K562 (cell line): ENCODE results near the gene COL7A1. TPM values are rescaled to one million over a fixed set of nuclear protein-coding genes. Genes with fewer than 3 reads are reported as not detected.

Experiments used
- BCL6 ChIP-seq: fragments of 250-450 bp; sonication (Bioruptor Pico); IDR thresholded peaks from 2 replicates; pipeline ENCODE4 v1.4.0; 2020
- CHD2 ChIP-seq: IDR thresholded peaks from 2 replicates; pipeline ENCODE4 v1.6.1; 2011; ENCODE audit warnings: low read depth, low read length
- CHD4 ChIP-seq: fragments of 200-600 bp; sonication (generic); IDR thresholded peaks from 3 replicates; pipeline ENCODE4 v1.6.1; 2012; ENCODE audit warnings: low read depth, mild to moderate bottlenecking, mixed read lengths, low read length, inconsistent platforms; ENCODE audit not compliant: insufficient read depth, insufficient replicate concordance, poor library complexity, severe bottlenecking
- CLOCK ChIP-seq: fragments of 250-450 bp; sonication (Bioruptor Pico); IDR thresholded peaks from 2 replicates; pipeline ENCODE4 v1.4.0; 2020; ENCODE audit warnings: mild to moderate bottlenecking, moderate library complexity, borderline replicate concordance
- ERF ChIP-seq: fragments of 450-650 bp; formaldehyde crosslinking; IDR thresholded peaks from 2 replicates; pipeline ENCODE4 v1.4.0; 2020; ENCODE audit warnings: mild to moderate bottlenecking, mixed read lengths
- GTF2B ChIP-seq: IDR thresholded peaks from 2 replicates; pipeline ENCODE4 v1.6.1; 2011; ENCODE audit not compliant: insufficient read length; ENCODE audit errors: extremely low read depth
- IFI16 ChIP-seq: fragments of 250-450 bp; sonication (Bioruptor Pico); IDR thresholded peaks from 2 replicates; pipeline ENCODE4 v2.1.2; 2022; ENCODE audit warnings: mild to moderate bottlenecking, inconsistent platforms
- KDM2B ChIP-seq: fragments of 250-450 bp; sonication (Bioruptor Pico); IDR thresholded peaks from 2 replicates; pipeline ENCODE4 v1.8.0; 2021; ENCODE audit warnings: mild to moderate bottlenecking, moderate library complexity
- KDM4B ChIP-seq, 2 experiments: fragments of 450-650 bp in 1 of 2; sonication (generic) in 1 of 2; IDR thresholded peaks; 2 replicates each; pipeline ENCODE4 v1.6.1; 2016 to 2017; ENCODE audit warnings: borderline replicate concordance in 2 of 2, antibody characterized with exemption in 1 of 2, low read depth in 1 of 2, mild to moderate bottlenecking in 1 of 2
- KLF10 ChIP-seq: fragments of 250-450 bp; sonication (Bioruptor Pico); IDR thresholded peaks from 2 replicates; pipeline ENCODE4 v1.6.1; 2021; ENCODE audit warnings: matching md5 sums
- NCOR1 ChIP-seq: fragments of 450-650 bp; IDR thresholded peaks from 2 replicates; pipeline ENCODE4 v1.6.1; 2016; ENCODE audit warnings: mild to moderate bottlenecking, moderate library complexity
- SMC3 ChIP-seq: conservative IDR thresholded peaks from 2 replicates; pipeline ENCODE4 v1.6.1; 2011; ENCODE audit warnings: low read depth, low read length, improper control_type of control experiment; ENCODE audit not compliant: insufficient read depth
- TCF7L2 ChIP-seq: fragments of 150-350 bp; IDR thresholded peaks from 2 replicates; pipeline ENCODE4 v1.6.1; 2016; ENCODE audit warnings: low read depth, mild to moderate bottlenecking, low read length, moderate library complexity
- TFAM ChIP-seq: fragments of 250-450 bp; sonication (Bioruptor Pico); conservative IDR thresholded peaks from 2 replicates; pipeline ENCODE4 v1.5.0; 2021; ENCODE audit warnings: mild to moderate bottlenecking, moderate library complexity
- ZNF224 ChIP-seq: sonication (generic); formaldehyde crosslinking; IDR thresholded peaks from 2 replicates; pipeline ENCODE4 v1.8.0; 2022; ENCODE audit warnings: mild to moderate bottlenecking, missing genetic modification reagents
- ZNF644 ChIP-seq: fragments of 200-800 bp; sonication (Bioruptor generic); IDR thresholded peaks from 2 replicates; pipeline ENCODE4 v1.6.1; 2016; ENCODE audit warnings: low read depth, missing genetic modification characterization, missing compliant biosample characterization
- ZNF740 ChIP-seq, 3 experiments: fragments of 200-800 bp in 1 of 3; sonication (Bioruptor generic) in 1 of 3; sonication (generic) in 1 of 3; formaldehyde crosslinking in 1 of 3; IDR thresholded peaks; 2 replicates each; pipeline versions ENCODE4 v1.6.1 to v1.8.0; 2016 to 2022; ENCODE audit warnings: mild to moderate bottlenecking in 2 of 3, missing compliant biosample characterization in 2 of 3, missing genetic modification characterization in 2 of 3, missing genetic modification reagents in 1 of 3
- ZZZ3 ChIP-seq: fragments of 450-650 bp; IDR thresholded peaks from 2 replicates; pipeline ENCODE4 v1.6.1; 2016; ENCODE audit warnings: antibody characterized with exemption, mild to moderate bottlenecking, moderate library complexity
- polyA plus RNA-seq, 8 experiments: library from polyadenylated mRNA; depleted of rRNA in 4 of 8; stranded (reverse) in 5 of 8; unstranded in 3 of 8; fragments of >200 nt; fragmentation: Nextera tagmentation in 2 of 8; fragmentation: Illumina TruSeq in 1 of 8; extraction: Ambion mirVana in 2 of 8; extraction: Trizol in 1 of 8; gene quantifications; 2 replicates each; pipeline versions ENCODE4 v1.2.1 to v1.2.3, GENCODE V29; 2011 to 2014; ENCODE audit warnings: inconsistent platforms in 1 of 8, missing spikeins in 1 of 8
- total RNA-seq, 7 experiments: library from RNA; depleted of rRNA in 6 of 7; stranded (reverse); fragments of >200 nt in 6 of 7; fragmentation: Illumina TruSeq in 2 of 7; extraction: Trizol in 2 of 7; gene quantifications; 2 replicates each; pipeline versions ENCODE4 v1.2.1 to v1.2.3, GENCODE V29; 2011 to 2021; ENCODE audit warnings: low replicate concordance in 1 of 7
- TF ChIP-seq, protein P1 (sequence below): fragments of 250-450 bp; sonication (Bioruptor Pico); IDR thresholded peaks from 2 replicates; pipeline ENCODE4 v1.9.0; 2021; ENCODE audit warnings: mild to moderate bottlenecking
- TF ChIP-seq, protein P2 (sequence below): sonication (generic); formaldehyde crosslinking; IDR thresholded peaks from 2 replicates; pipeline ENCODE4 v1.8.0; 2022; ENCODE audit warnings: missing genetic modification reagents, mild to moderate bottlenecking, moderate library complexity, borderline replicate concordance

Gene COL7A1
- total and polyA plus RNA-seq, 9 of the 15 experiments (the other 6 are each of a cell fraction or from before 2014, with no cell fraction given), result 0.09 to 0.66 (median 0.35) TPM; not detected in 3

DNA sequence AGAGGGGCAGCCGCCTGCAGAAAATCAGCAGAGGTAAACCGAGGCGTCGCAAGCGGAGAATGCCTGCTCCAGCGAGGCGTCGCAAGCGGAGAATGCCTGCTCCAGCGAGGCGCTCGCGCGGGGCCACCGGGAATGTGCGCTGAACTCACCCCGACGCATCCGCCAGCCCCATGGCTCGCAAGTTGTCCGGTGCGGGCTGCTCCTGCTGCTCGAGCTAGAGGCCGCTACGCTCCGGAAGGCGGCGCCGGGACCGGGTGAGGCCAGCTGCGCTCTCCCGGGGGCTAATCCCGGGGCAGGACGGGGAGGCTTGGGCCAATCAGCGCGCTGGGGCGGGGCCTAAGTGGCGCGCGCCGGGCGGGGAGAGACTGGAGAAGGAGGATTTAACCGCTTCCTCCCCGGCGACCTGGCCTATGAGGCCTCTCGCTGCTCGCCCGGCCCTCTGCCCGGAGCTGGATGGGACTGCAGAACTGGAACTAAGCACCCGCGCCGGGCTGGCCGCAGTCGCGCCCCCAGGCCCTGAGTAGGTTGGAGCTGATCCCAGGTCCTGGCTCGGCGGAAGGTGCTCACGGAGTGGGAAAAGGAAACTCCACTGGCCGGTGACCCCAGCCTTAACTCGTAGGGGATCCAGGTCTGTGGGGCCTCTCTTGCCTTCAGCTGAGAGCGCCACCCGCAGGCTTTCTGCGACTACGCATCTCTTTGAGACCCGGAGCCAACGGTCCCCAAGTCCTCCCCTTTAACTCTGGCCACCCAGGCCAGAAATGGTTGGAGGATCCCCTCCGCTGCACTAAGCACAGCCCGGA, 40.3 kb upstream of the COL7A1 start, which contains the start of gene SLC26A6 (continued):
- TF ChIP-seq TCF7L2, result no peak
- TF ChIP-seq KLF10 (CRISPR knock-in tag), result no peak
- no peak for TF ChIP-seq GTF2B
- TF ChIP-seq, protein P1, sequence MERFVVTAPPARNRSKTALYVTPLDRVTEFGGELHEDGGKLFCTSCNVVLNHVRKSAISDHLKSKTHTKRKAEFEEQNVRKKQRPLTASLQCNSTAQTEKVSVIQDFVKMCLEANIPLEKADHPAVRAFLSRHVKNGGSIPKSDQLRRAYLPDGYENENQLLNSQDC (CRISPR knock-in tag), result no peak
- 0 out of 2 replicates have a peak, but pooled peaks have one; percentile 24 for TF ChIP-seq SMC3
- TF ChIP-seq KDM4B (IDR thresholded peaks at IDR 0.05; ENCODE audit: borderline replicate concordance in 2 of 2, low read depth in 1 of 2), result no peak
- no peak for TF ChIP-seq CLOCK (CRISPR knock-in tag)
- TF ChIP-seq ZNF224 (CRISPR knock-in tag), result no peak
- no peak for TF ChIP-seq ZNF644 (tag)
- TF ChIP-seq, protein P2, sequence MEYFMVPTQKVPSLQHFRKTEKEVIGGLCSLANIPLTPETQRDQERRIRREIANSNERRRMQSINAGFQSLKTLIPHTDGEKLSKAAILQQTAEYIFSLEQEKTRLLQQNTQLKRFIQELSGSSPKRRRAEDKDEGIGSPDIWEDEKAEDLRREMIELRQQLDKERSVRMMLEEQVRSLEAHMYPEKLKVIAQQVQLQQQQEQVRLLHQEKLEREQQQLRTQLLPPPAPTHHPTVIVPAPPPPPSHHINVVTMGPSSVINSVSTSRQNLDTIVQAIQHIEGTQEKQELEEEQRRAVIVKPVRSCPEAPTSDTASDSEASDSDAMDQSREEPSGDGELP (CRISPR knock-in tag), result peak; percentile 98
- no peak for TF ChIP-seq IFI16 (CRISPR knock-in tag)
- no peak for TF ChIP-seq KDM2B (CRISPR knock-in tag)
- no peak for TF ChIP-seq ZZZ3
- no peak for TF ChIP-seq CHD4
- TF ChIP-seq TFAM (CRISPR knock-in tag), result no peak
- no peak for TF ChIP-seq ERF (CRISPR knock-in tag)
- no peak for TF ChIP-seq ZNF740 (CRISPR knock-in tag; IDR thresholded peaks at IDR 0.05)
- TF ChIP-seq ZNF740 (tag; IDR thresholded peaks at IDR 0.05), result no peak
- TF ChIP-seq CHD2, result no peak
- TF ChIP-seq NCOR1, result no peak
- no peak for TF ChIP-seq BCL6 (CRISPR knock-in tag)
